ENCODE results near the gene ANXA1.

The ANXA1 gene

GRCh38 chr9:73138516-73138915, 13.1 kb upstream of the ANXA1 start:
- no peak for DNase-seq

- no peak for DNase-seq
Measured at GRCh38 chr9:73141282-73141681, 10.4 kb upstream of the ANXA1 start.

GRCh38 chr9:73143711-73144328, 7.8 kb upstream of the ANXA1 start:
- DNase-seq = no peak

GRCh38 chr9:73146111-73146815, 5.4 kb upstream of the ANXA1 start:
- DNase-seq = no peak

- DNase-seq = no peak
Measured at GRCh38 chr9:73148447-73148937, 3.2 kb upstream of the ANXA1 start.

GRCh38 chr9:73149371-73150067, 2.1 kb upstream of the ANXA1 start:
- DNase-seq = no peak

GRCh38 chr9:73152543-73152844, 829 bp downstream of the ANXA1 start:
- no peak for DNase-seq

- DNase-seq = no peak
Measured at GRCh38 chr9:73152953-73153352, 1.3 kb downstream of the ANXA1 start.

- DNase-seq = no peak
Measured at GRCh38 chr9:73153793-73154227, 2.1 kb downstream of the ANXA1 start.

- DNase-seq = no peak
Measured at GRCh38 chr9:73154271-73154670, 2.6 kb downstream of the ANXA1 start.

GRCh38 chr9:73154722-73155121, 3.1 kb downstream of the ANXA1 start:
- DNase-seq = no peak

- no peak for DNase-seq
Measured at GRCh38 chr9:73155377-73155776, 3.7 kb downstream of the ANXA1 start.

GRCh38 chr9:73155968-73156864, 4.6 kb downstream of the ANXA1 start:
- DNase-seq = no peak

- no peak for DNase-seq
Measured at GRCh38 chr9:73156865-73157187, 5.2 kb downstream of the ANXA1 start.

- no peak for DNase-seq
Measured at GRCh38 chr9:73157811-73158210, 6.1 kb downstream of the ANXA1 start.

GRCh38 chr9:73158723-73159122, 7.1 kb downstream of the ANXA1 start:
- DNase-seq = no peak

- DNase-seq = no peak
Measured at GRCh38 chr9:73160868-73161267, 9.2 kb downstream of the ANXA1 start.

- no peak for DNase-seq
Measured at GRCh38 chr9:73162987-73163768, 11.5 kb downstream of the ANXA1 start.

- no peak for DNase-seq
Measured at GRCh38 chr9:73165911-73166310, 14.2 kb downstream of the ANXA1 start.

GRCh38 chr9:73166468-73166867, 14.8 kb downstream of the ANXA1 start:
- no peak for DNase-seq

GRCh38 chr9:73167614-73168013, 15.9 kb downstream of the ANXA1 start:
- DNase-seq = no peak

- no peak for DNase-seq
Measured at GRCh38 chr9:73168298-73168934, 16.8 kb downstream of the ANXA1 start.

Data from GOT3 (cell line).